Measurements from ENCODE around the gene ZC3H12D.

ZC3H12D gene

DNA sequence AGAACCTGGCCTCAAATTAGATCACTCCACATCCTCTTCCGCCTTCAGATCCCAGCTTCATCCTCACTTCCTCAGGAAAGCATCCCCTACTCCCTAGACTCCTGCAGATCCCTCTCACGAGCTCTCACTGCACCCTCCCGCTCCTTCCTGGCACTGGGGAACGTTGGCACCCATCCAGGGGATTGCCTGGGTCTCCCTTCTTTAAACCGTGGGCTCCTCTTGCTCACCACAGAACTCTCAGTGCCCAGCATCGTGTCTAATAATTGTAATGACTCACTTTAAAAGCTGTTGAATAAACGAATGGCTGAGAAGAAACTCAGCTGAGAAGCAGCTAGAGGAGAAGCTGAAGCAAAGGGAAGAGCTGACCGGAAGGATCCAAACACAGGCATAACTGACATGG is 20.4 kb downstream of the ZC3H12D start:
- TF ChIP-seq TAF1 (IDR thresholded peaks at IDR 0.05; ENCODE audit: borderline replicate concordance, insufficient read depth, low read length), result no peak
- no peak for TF ChIP-seq FOXP2 (optimal IDR thresholded peaks at IDR 0.05; ENCODE audit: borderline replicate concordance, extremely low read depth, extremely low read length, insufficient read depth)
- TF ChIP-seq POLR2AphosphoS5 (IDR thresholded peaks at IDR 0.05; ENCODE audit: low read depth, low read length), result no peak
- TF ChIP-seq REST (IDR thresholded peaks at IDR 0.05; ENCODE audit: insufficient read depth in 1 of 2, low read depth in 2 of 2, low read length in 2 of 2), result no peak
- no peak for TF ChIP-seq SIN3A (IDR thresholded peaks at IDR 0.05; ENCODE audit: borderline replicate concordance, insufficient read depth, low read length)

DNA sequence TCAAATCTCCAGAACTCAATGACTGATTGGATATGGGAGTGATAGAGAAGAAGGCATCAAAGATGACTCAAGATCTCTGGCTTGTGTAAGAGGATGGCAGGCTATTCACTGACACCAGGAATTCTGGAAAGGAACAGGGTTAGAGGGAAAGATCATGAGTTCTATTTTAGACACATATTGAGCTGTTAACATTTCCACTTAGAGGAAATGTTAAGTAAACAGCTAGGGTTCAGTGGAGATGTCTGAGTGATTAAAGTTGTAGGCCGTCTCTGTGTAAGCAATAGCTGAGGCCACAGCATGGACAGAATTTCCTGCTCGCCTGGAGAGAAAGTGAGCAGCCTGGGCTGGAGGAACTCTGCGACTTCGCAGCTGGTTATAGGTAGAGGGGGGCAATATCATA is 21.0 kb downstream of the ZC3H12D start:
- TF ChIP-seq TAF1 (IDR thresholded peaks at IDR 0.05; ENCODE audit: borderline replicate concordance, insufficient read depth, low read length), result no peak
- no peak for TF ChIP-seq REST (IDR thresholded peaks at IDR 0.05; ENCODE audit: insufficient read depth in 1 of 2, low read depth in 2 of 2, low read length in 2 of 2)
- no peak for TF ChIP-seq FOXP2 (optimal IDR thresholded peaks at IDR 0.05; ENCODE audit: borderline replicate concordance, extremely low read depth, extremely low read length, insufficient read depth)
- no peak for TF ChIP-seq SIN3A (IDR thresholded peaks at IDR 0.05; ENCODE audit: borderline replicate concordance, insufficient read depth, low read length)
- no peak for TF ChIP-seq POLR2AphosphoS5 (IDR thresholded peaks at IDR 0.05; ENCODE audit: low read depth, low read length)

DNA sequence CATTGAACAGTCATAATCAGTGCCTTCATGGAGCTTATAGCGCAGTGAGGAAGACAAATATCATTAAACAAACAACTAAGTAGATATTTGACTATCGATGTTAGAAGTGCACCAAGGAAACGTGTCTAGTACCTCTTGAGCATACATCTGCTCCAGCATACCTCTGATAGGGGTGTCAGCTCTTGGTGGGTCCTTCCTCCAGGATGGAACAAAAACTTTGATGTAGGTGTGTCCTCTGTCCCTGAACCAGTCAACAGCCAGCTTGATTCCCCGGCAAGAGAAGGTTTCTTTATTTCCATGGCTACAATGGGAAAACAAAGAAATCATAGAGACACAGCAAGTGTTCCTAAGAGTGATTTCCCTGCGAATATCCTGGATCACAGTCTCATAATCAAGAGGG is 23.1 kb downstream of the ZC3H12D start:
- TF ChIP-seq TAF1 (IDR thresholded peaks at IDR 0.05; ENCODE audit: borderline replicate concordance, insufficient read depth, low read length), result no peak
- TF ChIP-seq FOXP2 (optimal IDR thresholded peaks at IDR 0.05; ENCODE audit: borderline replicate concordance, extremely low read depth, extremely low read length, insufficient read depth), result no peak

DNA sequence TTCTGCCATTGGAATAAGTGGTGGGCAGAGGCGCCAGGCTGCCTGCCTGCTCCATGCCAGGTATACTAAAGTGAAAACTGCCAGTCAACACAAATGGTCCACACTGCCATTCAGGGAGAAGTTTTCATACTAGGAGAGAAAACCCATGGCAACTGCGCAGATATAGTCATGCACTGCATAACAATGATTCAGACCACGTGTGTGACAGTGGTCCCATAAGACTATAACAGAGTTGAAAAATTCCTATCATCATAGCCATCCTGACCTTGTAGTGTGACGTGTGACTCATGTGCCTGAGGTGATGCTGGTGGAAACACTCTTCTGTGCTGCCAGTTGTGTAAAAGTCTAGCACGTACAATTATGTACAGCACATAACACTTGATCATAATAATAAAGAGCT is 25.1 kb downstream of the ZC3H12D start:
- TF ChIP-seq SIN3A (IDR thresholded peaks at IDR 0.05; ENCODE audit: borderline replicate concordance, insufficient read depth, low read length) (no peak), FOXP2 (optimal IDR thresholded peaks at IDR 0.05; ENCODE audit: borderline replicate concordance, extremely low read depth, extremely low read length, insufficient read depth) (no peak), REST (IDR thresholded peaks at IDR 0.05; ENCODE audit: insufficient read depth in 1 of 2, low read depth in 2 of 2, low read length in 2 of 2) (no peak), TAF1 (IDR thresholded peaks at IDR 0.05; ENCODE audit: borderline replicate concordance, insufficient read depth, low read length) (no peak), POLR2AphosphoS5 (IDR thresholded peaks at IDR 0.05; ENCODE audit: low read depth, low read length) (no peak)

GRCh38 chr6:149458806-149459205 is 26.0 kb downstream of the ZC3H12D start:
- TF ChIP-seq REST (IDR thresholded peaks at IDR 0.05; ENCODE audit: insufficient read depth in 1 of 2, low read depth in 2 of 2, low read length in 2 of 2) (no peak), FOXP2 (optimal IDR thresholded peaks at IDR 0.05; ENCODE audit: borderline replicate concordance, extremely low read depth, extremely low read length, insufficient read depth) (no peak), POLR2AphosphoS5 (IDR thresholded peaks at IDR 0.05; ENCODE audit: low read depth, low read length) (no peak), SIN3A (IDR thresholded peaks at IDR 0.05; ENCODE audit: borderline replicate concordance, insufficient read depth, low read length) (no peak), TAF1 (IDR thresholded peaks at IDR 0.05; ENCODE audit: borderline replicate concordance, insufficient read depth, low read length) (no peak)

All from PFSK-1 (cell line).